CD14-positive monocyte (primary cell): ENCODE data around the gene CHADL. TPM values are rescaled to one million over a fixed set of nuclear protein-coding genes. Genes with fewer than 3 reads are reported as not detected.

Source experiments
- DNase-seq, 3 donors: peaks; one replicate each; pipeline ENCODE4 v3.0.0-alpha.2; 2011 to 2022
- H2AFZ ChIP-seq: 2 replicates; pipeline ENCODE4 v1.6.0; 2012; ENCODE audit warnings: mild to moderate bottlenecking, low read depth, low read length, inconsistent platforms; ENCODE audit not compliant: insufficient read depth, poor library complexity, severe bottlenecking
- H3K27ac ChIP-seq, 2 donors: 1 replicate in 1 of 2; 2 replicates in 1 of 2; pipeline ENCODE4 v1.5.1; 2012 to 2013; ENCODE audit warnings: low read length in 2 of 2, control low read depth in 1 of 2, inconsistent platforms in 1 of 2, low read depth in 1 of 2, mild to moderate bottlenecking in 1 of 2
- H3K27me3 ChIP-seq, 2 donors: one replicate each; pipeline versions ENCODE4 v1.6.0 to v1.6.1; 2011 to 2013; ENCODE audit warnings: low read length in 2 of 2; ENCODE audit not compliant: control insufficient read depth in 2 of 2, insufficient read depth in 2 of 2
- H3K36me3 ChIP-seq, 2 donors: replicated peaks in 1 of 2; 1 replicate in 1 of 2; 2 replicates in 1 of 2; pipeline versions ENCODE4 v1.5.1 to v1.6.1; 2012 to 2013; ENCODE audit warnings: low read length in 2 of 2, control low read depth in 1 of 2, inconsistent platforms in 1 of 2, mild to moderate bottlenecking in 1 of 2; ENCODE audit not compliant: insufficient read depth in 2 of 2, control insufficient read depth in 1 of 2
- H3K4me1 ChIP-seq, 2 donors: 1 replicate in 1 of 2; 2 replicates in 1 of 2; pipeline versions ENCODE4 v1.5.1 to v1.6.1; 2012 to 2013; ENCODE audit warnings: low read length in 2 of 2, control low read depth in 1 of 2, inconsistent platforms in 1 of 2, mild to moderate bottlenecking in 1 of 2, moderate library complexity in 1 of 2; ENCODE audit not compliant: insufficient read depth in 2 of 2, control insufficient read depth in 1 of 2
- H3K4me2 ChIP-seq: replicated peaks from 2 replicates; pipeline ENCODE3; 2012; ENCODE audit warnings: low read length, moderate library complexity, mild to moderate bottlenecking; ENCODE audit not compliant: poor library complexity, severe bottlenecking; ENCODE audit errors: extremely low read depth
- H3K4me3 ChIP-seq, 3 experiments: fragments of 200-600 bp in 1 of 3; sonication (generic) in 1 of 3; replicated peaks in 1 of 3; 1 replicate in 2 of 3; 2 replicates in 1 of 3; pipeline ENCODE4 v1.5.1; 2011 to 2013; ENCODE audit warnings: low read length in 3 of 3, mild to moderate bottlenecking in 3 of 3, control low read depth in 2 of 3, low read depth in 2 of 3, inconsistent platforms in 1 of 3, moderate library complexity in 1 of 3
- H3K79me2 ChIP-seq: 2 replicates; pipeline ENCODE4 v1.6.0; 2012; ENCODE audit warnings: mild to moderate bottlenecking, control low read depth, inconsistent platforms, low read length, moderate library complexity; ENCODE audit not compliant: insufficient read depth
- H3K9ac ChIP-seq: 2 replicates; pipeline ENCODE4 v1.6.0; 2017; ENCODE audit warnings: low read length, mild to moderate bottlenecking; ENCODE audit not compliant: insufficient read depth, poor library complexity, severe bottlenecking
- H3K9me3 ChIP-seq, 2 donors: replicated peaks in 1 of 2; 1 replicate in 1 of 2; 2 replicates in 1 of 2; pipeline versions ENCODE4 v1.5.1 to v1.6.1; 2012 to 2013; ENCODE audit warnings: low read length in 2 of 2, control low read depth in 1 of 2; ENCODE audit not compliant: control insufficient read depth in 1 of 2, insufficient read depth in 1 of 2
- H4K20me1 ChIP-seq: 2 replicates; pipeline ENCODE4 v1.6.0; 2012; ENCODE audit warnings: mild to moderate bottlenecking, low read length, control low read depth, moderate library complexity; ENCODE audit not compliant: insufficient read depth
- H3K27ac Mint-ChIP-seq, 7 donors: one replicate each; pipeline ENCODE4 v1.8.0; 2020; ENCODE audit warnings: mild to moderate bottlenecking in 7 of 7, mixed read lengths in 7 of 7, moderate library complexity in 6 of 7, inconsistent platforms in 2 of 7
- H3K27me3 Mint-ChIP-seq, 3 donors: one replicate each; pipeline ENCODE4 v1.8.0; 2021 to 2022; ENCODE audit warnings: low read depth in 3 of 3, mild to moderate bottlenecking in 3 of 3, mixed read lengths in 3 of 3, moderate library complexity in 3 of 3, inconsistent platforms in 1 of 3
- H3K36me3 Mint-ChIP-seq, 2 donors: one replicate each; pipeline ENCODE4 v1.8.0; 2020; ENCODE audit warnings: mixed read lengths in 2 of 2, inconsistent platforms in 1 of 2, mild to moderate bottlenecking in 1 of 2
- H3K4me1 Mint-ChIP-seq: one replicate; pipeline ENCODE4 v1.8.0; 2020; ENCODE audit warnings: mild to moderate bottlenecking, mixed read lengths
- H3K4me3 Mint-ChIP-seq, 2 donors: one replicate each; pipeline ENCODE4 v1.8.0; 2020; ENCODE audit warnings: mild to moderate bottlenecking in 2 of 2, mixed read lengths in 2 of 2, moderate library complexity in 1 of 2
- H3K9me3 Mint-ChIP-seq, 7 donors: one replicate each; pipeline ENCODE4 v1.8.0; 2020 to 2022; ENCODE audit warnings: mixed read lengths in 7 of 7, mild to moderate bottlenecking in 6 of 7, moderate library complexity in 6 of 7, inconsistent platforms in 2 of 7
- WGBS: methylation state at CpG from one replicate; pipeline ENCODE4 v1.1.5; 2013; ENCODE audit warnings: missing lambda C conversion rate; ENCODE audit not compliant: insufficient coverage; 5-methylcytosine and 5-hydroxymethylcytosine counted together
- intact Hi-C, 2 donors: fragments of 100-400 bp; cut with micrococcal nuclease; formaldehyde crosslinking; loops; one replicate each; pipeline versions ENCODE4 v1.15.0 to v1.15.1; 2023
- polyA plus RNA-seq, 3 donors: library from polyadenylated mRNA; depleted of rRNA in 1 of 3; unstranded in 2 of 3; stranded (reverse) in 1 of 3; fragments of 300-500 nt in 2 of 3; fragments of >200 nt in 1 of 3; fragmentation: Illumina TruSeq in 2 of 3; gene quantifications; 1 replicate in 2 of 3; 2 replicates in 1 of 3; pipeline ENCODE4 v1.2.3, GENCODE V29; 2012 to 2021
- TF ChIP-seq, protein P1 (sequence below): fragments of 200-600 bp; IDR thresholded peaks from one replicate; pipeline ENCODE4 v1.8.0; 2022; ENCODE audit warnings: antibody characterized with exemption, mild to moderate bottlenecking

CHADL gene
- polyA plus RNA-seq, 3 donors: 0.11 to 0.35 (median 0.27) TPM

- no peaks in the 10 kb centered on the region for H3K9me3 Mint-ChIP-seq
- H3K4me1 ChIP-seq: peaks cover 26 to 29% of the 10 kb centered on the region in 2 donors
- no peak overlapping the region for H3K4me2 ChIP-seq
- WGBS: 83% methylated on average over 1 of the region's 2 CpGs
- H3K27ac ChIP-seq: no peak overlapping the region
- TF ChIP-seq, protein P1, sequence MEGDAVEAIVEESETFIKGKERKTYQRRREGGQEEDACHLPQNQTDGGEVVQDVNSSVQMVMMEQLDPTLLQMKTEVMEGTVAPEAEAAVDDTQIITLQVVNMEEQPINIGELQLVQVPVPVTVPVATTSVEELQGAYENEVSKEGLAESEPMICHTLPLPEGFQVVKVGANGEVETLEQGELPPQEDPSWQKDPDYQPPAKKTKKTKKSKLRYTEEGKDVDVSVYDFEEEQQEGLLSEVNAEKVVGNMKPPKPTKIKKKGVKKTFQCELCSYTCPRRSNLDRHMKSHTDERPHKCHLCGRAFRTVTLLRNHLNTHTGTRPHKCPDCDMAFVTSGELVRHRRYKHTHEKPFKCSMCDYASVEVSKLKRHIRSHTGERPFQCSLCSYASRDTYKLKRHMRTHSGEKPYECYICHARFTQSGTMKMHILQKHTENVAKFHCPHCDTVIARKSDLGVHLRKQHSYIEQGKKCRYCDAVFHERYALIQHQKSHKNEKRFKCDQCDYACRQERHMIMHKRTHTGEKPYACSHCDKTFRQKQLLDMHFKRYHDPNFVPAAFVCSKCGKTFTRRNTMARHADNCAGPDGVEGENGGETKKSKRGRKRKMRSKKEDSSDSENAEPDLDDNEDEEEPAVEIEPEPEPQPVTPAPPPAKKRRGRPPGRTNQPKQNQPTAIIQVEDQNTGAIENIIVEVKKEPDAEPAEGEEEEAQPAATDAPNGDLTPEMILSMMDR: no peak
- H3K36me3 Mint-ChIP-seq: peaks cover 2 to 4% of the 10 kb centered on the region in 2 donors
- H3K79me2 ChIP-seq: peaks cover 29% of the 10 kb centered on the region
- no peak for DNase-seq
- H3K36me3 ChIP-seq: no peaks in the 10 kb centered on the region
- H3K9me3 ChIP-seq: no peaks in the 10 kb centered on the region
- H3K4me3 ChIP-seq: no peak overlapping the region
- H3K4me3 Mint-ChIP-seq: no peak overlapping the region
- no peak overlapping the region for H3K9ac ChIP-seq
- H3K27me3 ChIP-seq: peaks cover 0 to 8% of the 10 kb centered on the region in 2 donors
- no peak overlapping the region for H3K27ac Mint-ChIP-seq
- H3K4me1 Mint-ChIP-seq: peaks cover 28% of the 10 kb centered on the region
- peaks cover 1 to 18% (median 17%) of the 10 kb centered on the region in 3 donors for H3K27me3 Mint-ChIP-seq
- intact Hi-C loops: loop anchor here (10.0 kb wide), 2 partner anchors 82 to 248 kb away; partner anchors contain the start of genes RANGAP1 (in 1 of the 2) and RBX1 (in 1 of the 2)
- H2AFZ ChIP-seq: no peak overlapping the region
- H4K20me1 ChIP-seq: no peaks in the 10 kb centered on the region
Observed at GRCh38 chr22:41203118-41203517, 37.6 kb downstream of the CHADL start.

DNA sequence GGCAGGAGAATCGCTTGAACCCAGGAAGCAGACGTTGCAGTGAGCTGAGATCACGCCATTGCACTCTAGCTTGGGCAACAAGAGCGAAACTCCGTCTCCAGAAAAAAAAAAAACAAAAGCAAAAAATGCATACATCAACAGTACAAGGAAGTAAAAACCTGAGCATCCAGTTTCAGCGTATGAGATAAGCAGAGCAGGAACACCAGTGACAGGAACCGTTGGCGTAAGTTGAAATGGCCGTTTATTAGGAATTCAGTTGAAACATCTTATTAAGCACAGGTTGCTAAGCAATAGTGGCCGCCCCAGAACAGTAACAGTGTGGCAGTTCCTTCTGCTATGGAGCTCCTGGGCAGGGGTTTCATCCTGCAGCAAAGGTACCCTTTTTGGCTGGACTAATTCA is 39.6 kb downstream of the CHADL start:
- Histone ChIP-seq H3K4me3 (no peak overlapping the region), H3K4me1 (peaks cover 35 to 39% of the 10 kb centered on the region in 2 donors), H3K27ac (no peak overlapping the region), H4K20me1 (no peaks in the 10 kb centered on the region), H3K9me3 (no peaks in the 10 kb centered on the region), H3K36me3 (no peaks in the 10 kb centered on the region), H3K79me2 (peaks cover 10% of the 10 kb centered on the region), H3K27me3 (peaks cover 0 to 17% of the 10 kb centered on the region in 2 donors), H2AFZ (peak overlapping the region; percentile 71), H3K4me2 (peak overlapping the region; percentile 16), H3K9ac (no peak overlapping the region)
- WGBS: 20% methylated on average over 8 of the region's 10 CpGs
- H3K4me1 Mint-ChIP-seq: peaks cover 36% of the 10 kb centered on the region
- intact Hi-C loops: loop anchor here (10.0 kb wide), 2 partner anchors 84 to 246 kb away; partner anchors contain the start of genes RANGAP1 (in 1 of the 2) and RBX1 (in 1 of the 2)
- TF ChIP-seq, protein P1: no peak
- H3K36me3 Mint-ChIP-seq: no peaks in the 10 kb centered on the region
- peak in 2 of 3 donors; percentile 14 to 22 for DNase-seq
- peak overlapping the region in 1 of 2 donors; percentile 75 for H3K4me3 Mint-ChIP-seq
- no peaks in the 10 kb centered on the region for H3K9me3 Mint-ChIP-seq
- no peak overlapping the region for H3K27ac Mint-ChIP-seq
- H3K27me3 Mint-ChIP-seq: peaks cover 5 to 28% (median 22%) of the 10 kb centered on the region in 3 donors
